H1 (cell line): ENCODE results near the gene REG1A. TPM values are rescaled to one million over a fixed set of nuclear protein-coding genes. Genes with fewer than 3 reads are reported as not detected.

Experiments
- CTCF ChIA-PET: fragments of 300-600 bp; sonication (Branson Sonifier 250); formaldehyde crosslinking; loops from one replicate; lab custom pipeline; 2021; ENCODE audit not compliant: partially characterized antibody; lab: Charles Lee
- POLR2A ChIA-PET: fragments of 300-600 bp; sonication (Branson Sonifier 250); formaldehyde crosslinking; loops from one replicate; lab custom pipeline; 2021; ENCODE audit warnings: inconsistent platforms; ENCODE audit not compliant: partially characterized antibody; lab: Charles Lee
- DNase-seq, 2 experiments: peaks; one replicate each; pipeline versions ENCODE4 v3.0.0 to v3.0.0-alpha.2; 2010 to 2022; ENCODE audit warnings: low spot score in 2 of 2, low read depth in 1 of 2, mixed read lengths in 1 of 2
- FAIRE-seq: peaks from 2 replicates; lab custom pipeline; 2011; peaks lifted over from hg19 to GRCh38; lab: Jason Lieb, UNC
- H2AFZ ChIP-seq: 2 replicates; pipeline ENCODE4 v1.8.1; 2012; ENCODE audit warnings: low read length, inconsistent platforms
- H2AK5ac ChIP-seq: 2 replicates; pipeline ENCODE4 v1.6.1; 2013; ENCODE audit warnings: low read depth, low read length
- H2BK120ac ChIP-seq: replicated peaks from 2 replicates; pipeline ENCODE3; 2013; ENCODE audit warnings: low read depth, low read length, inconsistent platforms
- H2BK12ac ChIP-seq: 2 replicates; pipeline ENCODE4 v1.6.1; 2013; ENCODE audit warnings: low read depth, low read length
- H2BK15ac ChIP-seq: 2 replicates; pipeline ENCODE4 v1.6.1; 2013; ENCODE audit warnings: low read length
- H2BK20ac ChIP-seq: 2 replicates; pipeline ENCODE4 v1.6.1; 2013; ENCODE audit warnings: low read length
- H2BK5ac ChIP-seq: 2 replicates; pipeline ENCODE4 v1.6.1; 2013; ENCODE audit warnings: low read depth, low read length
- H3K14ac ChIP-seq: 2 replicates; pipeline ENCODE4 v1.6.1; 2013; ENCODE audit warnings: inconsistent platforms; ENCODE audit not compliant: insufficient read length
- H3K18ac ChIP-seq: 2 replicates; pipeline ENCODE4 v1.6.1; 2013; ENCODE audit warnings: low read length; ENCODE audit errors: extremely low read depth
- H3K23ac ChIP-seq: 2 replicates; pipeline ENCODE4 v1.6.1; 2013; ENCODE audit warnings: inconsistent platforms; ENCODE audit not compliant: insufficient read length
- H3K23me2 ChIP-seq: 2 replicates; pipeline ENCODE4 v1.6.1; 2013; ENCODE audit warnings: low read depth, low read length
- H3K27ac ChIP-seq: 2 replicates; pipeline ENCODE4 v1.6.1; 2011; ENCODE audit warnings: low read depth, low read length, inconsistent platforms
- H3K27me3 ChIP-seq, 4 experiments: replicated peaks in 1 of 4; 1 replicate in 1 of 4; 2 replicates in 3 of 4; pipeline versions ENCODE4 v1.6.1 to v1.8.1; 2011 to 2013; ENCODE audit warnings: low read length in 3 of 4, mild to moderate bottlenecking in 3 of 4, inconsistent platforms in 2 of 4, mixed read lengths in 2 of 4, moderate library complexity in 1 of 4; ENCODE audit not compliant: control insufficient read depth in 3 of 4, insufficient read depth in 3 of 4; ENCODE audit errors: extremely low read depth in 1 of 4
- H3K36me3 ChIP-seq, 4 experiments: 2 replicates each; pipeline versions ENCODE4 v1.6.1 to v1.8.1; 2011 to 2013; ENCODE audit warnings: mild to moderate bottlenecking in 4 of 4, low read length in 3 of 4, moderate library complexity in 2 of 4, control low read depth in 1 of 4, inconsistent platforms in 1 of 4; ENCODE audit not compliant: insufficient read depth in 4 of 4, control insufficient read depth in 2 of 4
- H3K4ac ChIP-seq: replicated peaks from 2 replicates; pipeline ENCODE3; 2013; ENCODE audit warnings: low read length, low read depth, mixed read lengths, inconsistent platforms; ENCODE audit not compliant: insufficient read length
- H3K4me1 ChIP-seq, 4 experiments: replicated peaks in 1 of 4; 1 replicate in 1 of 4; 2 replicates in 3 of 4; pipeline versions ENCODE4 v1.6.1 to v1.8.1; 2011 to 2013; ENCODE audit warnings: low read length in 3 of 4, inconsistent platforms in 2 of 4, mixed read lengths in 1 of 4; ENCODE audit not compliant: insufficient read depth in 4 of 4, control insufficient read depth in 3 of 4
- H3K4me2 ChIP-seq, 2 experiments: 2 replicates each; pipeline versions ENCODE4 v1.6.1 to v1.8.1; 2011 to 2013; ENCODE audit warnings: low read depth in 2 of 2, low read length in 2 of 2, control low read depth in 1 of 2, inconsistent platforms in 1 of 2, mild to moderate bottlenecking in 1 of 2; ENCODE audit not compliant: insufficient read depth in 1 of 2
- H3K4me3 ChIP-seq, 4 experiments: fragments of 200-600, 300-600 bp in 1 of 4; sonication (generic), shearing (Covaris generic), sonication (Bioruptor Twin) in 1 of 4; 2 replicates each; pipeline versions ENCODE4 v1.5.1 to v1.8.1; 2011 to 2016; ENCODE audit warnings: low read length in 4 of 4, low read depth in 3 of 4, control low read depth in 2 of 4, inconsistent platforms in 2 of 4, mild to moderate bottlenecking in 2 of 4, mixed read lengths in 1 of 4, moderate library complexity in 1 of 4; ENCODE audit not compliant: insufficient read depth in 2 of 4; ENCODE audit errors: extremely low read depth in 1 of 4
- H3K56ac ChIP-seq: replicated peaks from 2 replicates; pipeline ENCODE3; 2013; ENCODE audit warnings: low read depth, mild to moderate bottlenecking, mixed read lengths, low read length, inconsistent platforms; ENCODE audit not compliant: insufficient read length
- H3K79me1 ChIP-seq: 2 replicates; pipeline ENCODE4 v1.6.1; 2013; ENCODE audit warnings: low read depth, low read length, control low read depth
- H3K79me2 ChIP-seq, 2 experiments: 2 replicates each; pipeline versions ENCODE4 v1.6.1 to v1.8.1; 2012 to 2013; ENCODE audit warnings: low read length in 2 of 2, mild to moderate bottlenecking in 2 of 2, inconsistent platforms in 1 of 2; ENCODE audit not compliant: insufficient read depth in 2 of 2, control insufficient read depth in 1 of 2
- H3K9ac ChIP-seq, 4 experiments: replicated peaks in 1 of 4; 1 replicate in 1 of 4; 2 replicates in 3 of 4; pipeline versions ENCODE4 v1.6.1 to v1.8.1; 2011 to 2013; ENCODE audit warnings: low read depth in 3 of 4, low read length in 3 of 4, control low read depth in 2 of 4, mild to moderate bottlenecking in 2 of 4, moderate library complexity in 2 of 4, inconsistent platforms in 1 of 4; ENCODE audit errors: extremely low read depth in 1 of 4
- H3K9me3 ChIP-seq, 2 experiments: 2 replicates each; pipeline versions ENCODE4 v1.6.1 to v1.8.1; 2012 to 2013; ENCODE audit warnings: mild to moderate bottlenecking in 2 of 2, moderate library complexity in 2 of 2, control low read depth in 1 of 2, inconsistent platforms in 1 of 2, low read depth in 1 of 2, low read length in 1 of 2, mixed read lengths in 1 of 2; ENCODE audit not compliant: insufficient read depth in 2 of 2
- H4K20me1 ChIP-seq, 2 experiments: replicated peaks in 1 of 2; 2 replicates each; pipeline versions ENCODE3 to v1.8.1; 2011 to 2013; ENCODE audit warnings: inconsistent platforms in 2 of 2, low read length in 2 of 2, mild to moderate bottlenecking in 1 of 2; ENCODE audit not compliant: insufficient read depth in 2 of 2, control insufficient read depth in 1 of 2
- H4K5ac ChIP-seq: 2 replicates; pipeline ENCODE4 v1.6.1; 2013; ENCODE audit warnings: low read length, low read depth, mixed read lengths, inconsistent platforms; ENCODE audit not compliant: insufficient read length
- H4K8ac ChIP-seq: 2 replicates; pipeline ENCODE4 v1.8.0; 2013; ENCODE audit warnings: mild to moderate bottlenecking, moderate library complexity, low read length, inconsistent platforms; ENCODE audit not compliant: insufficient read depth; ENCODE audit errors: extremely low read depth
- H4K91ac ChIP-seq: replicated peaks from 2 replicates; pipeline ENCODE3; 2013; ENCODE audit warnings: low read length, mixed read lengths, inconsistent platforms; ENCODE audit not compliant: insufficient read length
- EGR1 ChIP-seq: IDR thresholded peaks from 2 replicates; pipeline ENCODE4 v1.6.1; 2011; ENCODE audit warnings: low read depth, low read length, borderline replicate concordance
- RXRA ChIP-seq: IDR thresholded peaks from 2 replicates; pipeline ENCODE4 v1.6.1; 2011; ENCODE audit warnings: low read depth, mild to moderate bottlenecking, low read length, moderate library complexity; ENCODE audit not compliant: insufficient read depth
- SIN3A ChIP-seq, 2 experiments: IDR thresholded peaks in 1 of 2; conservative IDR thresholded peaks in 1 of 2; 2 replicates each; pipeline ENCODE4 v1.6.1; 2011 to 2012; ENCODE audit warnings: low read length in 2 of 2, improper control_type of control experiment in 1 of 2, low read depth in 1 of 2, mild to moderate bottlenecking in 1 of 2
- polyA plus RNA-seq, 7 experiments: library from polyadenylated mRNA; depleted of rRNA in 3 of 7; stranded (reverse) in 5 of 7; unstranded in 2 of 7; fragments of >200 nt in 5 of 7; fragments of 200-250 nt in 2 of 7; gene quantifications; 1 replicate in 5 of 7; 2 replicates in 1 of 7; 4 replicates in 1 of 7; pipeline versions ENCODE4 v1.2.1 to v1.2.3, GENCODE V29; 2011 to 2013; ENCODE audit warnings: missing spikeins in 2 of 7, mixed read lengths in 2 of 7
- total RNA-seq: library from RNA; stranded (reverse); fragmentation: NEBNext Ultra II Directional; extraction: Animal tissue kit (Norgen Biotek cat#: 25700); gene quantifications from 2 replicates; pipeline ENCODE4 v1.2.1, GENCODE V29; 2021
- TF ChIP-seq, protein P1 (sequence below): IDR thresholded peaks from 2 replicates; pipeline ENCODE4 v1.6.1; 2012; ENCODE audit warnings: inconsistent platforms

The REG1A gene
- total and polyA plus RNA-seq, 2 of the 8 experiments (the other 6 are each of a cell fraction or from before 2014, with no cell fraction given), result not detected

DNA sequence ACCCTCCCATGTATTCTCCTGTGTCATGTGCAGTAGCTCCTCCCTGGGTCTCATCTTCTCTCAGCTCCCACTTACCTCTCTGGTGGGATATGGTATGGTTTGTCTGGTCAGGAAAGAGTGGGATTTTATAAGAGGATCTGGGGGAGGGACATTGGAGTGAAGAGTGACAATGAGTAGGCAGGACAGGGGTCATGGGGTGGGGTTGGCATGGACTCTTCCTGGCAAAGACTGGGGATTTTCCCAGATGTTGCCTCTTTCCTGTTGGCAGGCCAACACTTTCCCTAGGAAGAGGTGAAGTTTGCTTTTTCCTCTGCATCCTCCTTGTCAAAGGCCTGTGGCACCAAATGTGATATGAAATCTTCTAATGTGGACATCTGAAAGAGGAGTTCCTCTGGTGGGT lies 39.4 kb downstream of the REG1A start, which contains the start of gene REG3A:
REG3A (minus strand) TSS at position 101 of the 400 bp plus-strand sequence. CDS start 348 bp downstream, outside the sequence.
- ChIA-PET CTCF (interaction anchor here (1.2 kb wide), 1 partner anchor 119 kb away, joined by 3 read pairs; no protein-coding TSS in a partner anchor), POLR2A (no interaction called here)
- Histone ChIP-seq H3K4me3 (no peak within 1 kb of the TSS), H3K4me1 (no peaks in the 10 kb centered on the region), H2BK15ac (no peak within 1 kb of the TSS), H4K91ac (no peak within 1 kb of the TSS), H3K36me3 (no peaks in the 10 kb centered on the region), H3K9ac (no peak within 1 kb of the TSS), H3K14ac (no peak within 1 kb of the TSS), H3K56ac (no peak within 1 kb of the TSS), H3K18ac (no peak within 1 kb of the TSS), H3K4ac (no peak within 1 kb of the TSS), H2BK20ac (no peak within 1 kb of the TSS), H3K27ac (no peak within 1 kb of the TSS), H3K79me1 (no peaks in the 10 kb centered on the region), H3K23me2 (no peaks in the 10 kb centered on the region), H4K8ac (no peak within 1 kb of the TSS), H2AFZ (no peak within 1 kb of the TSS), H3K4me2 (no peak within 1 kb of the TSS), H3K23ac (no peak within 1 kb of the TSS), H4K5ac (no peak within 1 kb of the TSS), H3K79me2 (no peaks in the 10 kb centered on the region), H3K9me3 (no peaks in the 10 kb centered on the region), H2AK5ac (no peak within 1 kb of the TSS), H3K27me3 (no peaks in the 10 kb centered on the region), H4K20me1 (no peaks in the 10 kb centered on the region), H2BK5ac (no peak within 1 kb of the TSS), H2BK12ac (no peak within 1 kb of the TSS), H2BK120ac (no peak within 1 kb of the TSS)
- TF ChIP-seq, protein P1, sequence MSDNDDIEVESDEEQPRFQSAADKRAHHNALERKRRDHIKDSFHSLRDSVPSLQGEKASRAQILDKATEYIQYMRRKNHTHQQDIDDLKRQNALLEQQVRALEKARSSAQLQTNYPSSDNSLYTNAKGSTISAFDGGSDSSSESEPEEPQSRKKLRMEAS, result no peak
- TF ChIP-seq RXRA (no peak), SIN3A (conservative IDR thresholded peaks at IDR 0.05 in 1 of 2, IDR thresholded peaks at IDR 0.05 in 1 of 2; ENCODE audit: low read depth in 1 of 2, low read length in 2 of 2) (no peak), EGR1 (no peak)
- FAIRE-seq (no peak), DNase-seq (no peak)
